Thoracic aorta (tissue), 2 donors: Measurements from ENCODE around the gene TRAF4. TPM values are rescaled to one million over a fixed set of nuclear protein-coding genes. Genes with fewer than 3 reads are reported as not detected.

ENCODE experiments used
- ATAC-seq: fragments of 150-250 bp; one replicate; pipeline ENCODE4 v1.8.0; 2017; ENCODE audit warnings: low read depth; ENCODE audit not compliant: insufficient number of reproducible peaks, low FRiP score
- DNase-seq: peaks from one replicate; pipeline ENCODE4 v3.0.0-alpha.2; 2020; ENCODE audit warnings: low spot score
- H3K27ac ChIP-seq, 2 donors: fragments of 200-600 bp; sonication (generic); 1 replicate in 1 of 2; 2 replicates in 1 of 2; pipeline ENCODE4 v1.5.1; 2016; ENCODE audit warnings: mild to moderate bottlenecking in 2 of 2, moderate library complexity in 2 of 2
- H3K27me3 ChIP-seq: fragments of 200-600 bp; sonication (generic); replicated peaks from 2 replicates; pipeline ENCODE4 v1.6.0; 2016; ENCODE audit warnings: mild to moderate bottlenecking; ENCODE audit not compliant: insufficient read depth
- H3K36me3 ChIP-seq: fragments of 200-600 bp; sonication (generic); one replicate; pipeline ENCODE4 v1.5.1; 2016
- H3K4me1 ChIP-seq, 2 donors: fragments of 200-600 bp; sonication (generic); 1 replicate in 1 of 2; 2 replicates in 1 of 2; pipeline versions ENCODE4 v1.5.1 to v1.6.0; 2016; ENCODE audit warnings: low read depth in 2 of 2, mild to moderate bottlenecking in 1 of 2; ENCODE audit not compliant: control insufficient read depth in 1 of 2
- H3K4me3 ChIP-seq: fragments of 200-600 bp; sonication (generic); 2 replicates; pipeline ENCODE4 v1.5.1; 2016; ENCODE audit warnings: mild to moderate bottlenecking
- H3K9me3 ChIP-seq: fragments of 200-600 bp; sonication (generic); 2 replicates; pipeline ENCODE4 v1.5.1; 2016
- total RNA-seq, 2 donors: library from RNA; depleted of rRNA; stranded (reverse); fragments of >200 nt; gene quantifications; one replicate each; pipeline versions ENCODE4 v1.1.0 to v1.2.3, GENCODE V29; 2016
- TF ChIP-seq, protein P1 (sequence below): fragments of 200-600 bp; sonication (generic); IDR thresholded peaks from one replicate; pipeline ENCODE4 v1.5.1; 2019; ENCODE audit warnings: antibody characterized with exemption

TRAF4 gene
- total RNA-seq, 2 donors from 2014 or later = 9.9 to 22.4 TPM

DNA sequence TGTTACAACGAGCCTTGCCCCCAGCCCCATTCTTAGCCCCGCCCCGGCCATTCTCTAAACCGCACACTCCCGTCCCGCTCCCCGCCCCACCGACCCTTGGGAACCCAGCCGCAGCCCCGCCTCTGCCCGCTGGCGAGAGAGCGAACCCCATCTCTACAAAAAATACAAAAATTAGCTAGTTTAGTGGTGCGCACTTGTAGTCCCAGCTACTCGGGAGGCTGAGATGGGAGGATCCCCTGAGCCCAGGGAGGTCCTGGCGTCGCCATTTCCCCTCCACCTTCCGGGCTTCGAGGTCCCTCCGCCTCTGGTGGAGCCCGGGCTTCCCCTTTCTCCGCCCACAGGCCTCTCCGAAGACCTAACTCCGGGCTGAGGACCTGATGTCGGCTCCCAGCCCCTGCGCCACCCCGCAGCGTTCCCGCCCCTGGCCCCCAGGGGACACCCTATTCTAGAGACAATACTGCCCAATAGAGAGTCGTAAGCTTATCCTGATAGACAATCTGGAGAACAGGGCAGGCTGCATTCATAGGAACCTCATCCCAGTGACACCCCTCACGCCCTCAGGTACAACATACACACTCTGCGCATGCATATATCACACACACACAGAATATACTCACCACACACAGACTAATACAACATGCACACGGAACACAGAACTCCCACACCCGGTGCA, 31.6 kb upstream of the TRAF4 start:
- Histone ChIP-seq H3K4me3 (peak overlapping the region; percentile 86), H3K27me3 (no peaks in the 10 kb centered on the region), H3K36me3 (peaks cover 20% of the 10 kb centered on the region), H3K9me3 (no peaks in the 10 kb centered on the region), H3K27ac (peak overlapping the region; percentile 84 to 91), H3K4me1 (peaks cover 8 to 38% of the 10 kb centered on the region in 2 donors)
- TF ChIP-seq, protein P1, sequence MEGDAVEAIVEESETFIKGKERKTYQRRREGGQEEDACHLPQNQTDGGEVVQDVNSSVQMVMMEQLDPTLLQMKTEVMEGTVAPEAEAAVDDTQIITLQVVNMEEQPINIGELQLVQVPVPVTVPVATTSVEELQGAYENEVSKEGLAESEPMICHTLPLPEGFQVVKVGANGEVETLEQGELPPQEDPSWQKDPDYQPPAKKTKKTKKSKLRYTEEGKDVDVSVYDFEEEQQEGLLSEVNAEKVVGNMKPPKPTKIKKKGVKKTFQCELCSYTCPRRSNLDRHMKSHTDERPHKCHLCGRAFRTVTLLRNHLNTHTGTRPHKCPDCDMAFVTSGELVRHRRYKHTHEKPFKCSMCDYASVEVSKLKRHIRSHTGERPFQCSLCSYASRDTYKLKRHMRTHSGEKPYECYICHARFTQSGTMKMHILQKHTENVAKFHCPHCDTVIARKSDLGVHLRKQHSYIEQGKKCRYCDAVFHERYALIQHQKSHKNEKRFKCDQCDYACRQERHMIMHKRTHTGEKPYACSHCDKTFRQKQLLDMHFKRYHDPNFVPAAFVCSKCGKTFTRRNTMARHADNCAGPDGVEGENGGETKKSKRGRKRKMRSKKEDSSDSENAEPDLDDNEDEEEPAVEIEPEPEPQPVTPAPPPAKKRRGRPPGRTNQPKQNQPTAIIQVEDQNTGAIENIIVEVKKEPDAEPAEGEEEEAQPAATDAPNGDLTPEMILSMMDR = no peak
- no peak for ATAC-seq
- DNase-seq = no peak

DNA sequence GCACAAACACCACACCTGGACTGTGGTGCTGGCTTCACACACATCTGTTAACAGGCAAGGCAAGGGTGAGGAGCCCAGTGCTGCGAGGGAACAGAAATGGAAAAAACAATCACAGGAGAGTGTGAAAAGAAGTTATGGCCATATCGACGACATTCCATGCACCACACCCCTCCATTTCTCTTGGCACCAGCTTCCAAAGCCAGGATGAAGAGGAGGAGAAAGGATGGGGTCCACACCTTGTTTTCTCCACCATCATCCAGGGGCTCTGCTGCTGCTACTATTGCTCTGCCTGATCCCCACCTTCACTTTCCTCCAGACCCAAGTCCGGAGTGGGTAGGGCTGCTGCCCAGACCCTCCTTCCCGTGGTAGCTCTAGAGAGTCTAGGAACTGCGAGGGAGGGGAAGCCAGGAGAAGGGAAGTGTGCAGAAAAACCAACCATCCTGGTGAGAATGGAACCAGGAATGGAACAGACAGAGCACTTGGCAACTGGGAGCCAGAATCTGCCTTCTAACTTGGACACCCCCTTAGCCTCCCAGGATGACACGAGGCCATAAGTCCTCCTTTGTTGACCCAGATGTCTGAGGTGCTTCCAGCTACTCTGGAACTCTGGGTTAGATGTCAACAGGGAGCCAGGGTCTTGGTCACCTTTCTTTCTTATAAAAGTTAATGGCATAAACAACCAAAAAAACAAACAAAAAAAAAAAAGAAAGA, 31.0 kb upstream of the TRAF4 start:
- ATAC-seq = no peak
- Histone ChIP-seq H3K27ac (peak overlapping the region in 1 of 2 donors; percentile 91), H3K9me3 (no peaks in the 10 kb centered on the region), H3K4me1 (peaks cover 8 to 38% of the 10 kb centered on the region in 2 donors), H3K4me3 (no peak overlapping the region), H3K36me3 (peaks cover 20% of the 10 kb centered on the region), H3K27me3 (no peaks in the 10 kb centered on the region)
- TF ChIP-seq, protein P1 = no peak
- DNase-seq = no peak

DNA sequence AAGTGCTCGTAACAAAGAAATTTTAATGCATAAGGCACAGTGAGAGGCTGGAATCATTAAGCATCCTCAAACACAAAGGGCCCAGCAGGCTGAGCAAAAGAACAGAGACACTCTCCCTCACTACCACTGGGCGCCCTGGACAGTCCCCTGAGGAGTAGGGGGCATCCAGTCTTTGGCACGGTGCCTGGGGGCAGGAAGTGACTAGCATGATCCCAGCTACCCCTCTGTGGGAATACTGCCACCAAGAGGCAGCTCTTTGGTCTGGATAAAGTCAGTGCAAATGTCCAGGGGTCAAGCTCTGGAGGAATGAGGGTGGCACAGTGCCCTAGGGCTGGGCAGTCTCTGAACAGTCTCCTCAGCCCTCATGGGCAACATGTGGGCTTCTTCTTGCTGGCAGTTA, 29.5 kb upstream of the TRAF4 start:
- Histone ChIP-seq H3K27ac (no peak overlapping the region), H3K4me3 (no peak overlapping the region), H3K27me3 (no peaks in the 10 kb centered on the region), H3K9me3 (no peaks in the 10 kb centered on the region), H3K36me3 (peaks cover 20% of the 10 kb centered on the region), H3K4me1 (peaks cover 18 to 49% of the 10 kb centered on the region in 2 donors)
- TF ChIP-seq, protein P1 = no peak
- ATAC-seq = no peak
- DNase-seq = no peak

DNA sequence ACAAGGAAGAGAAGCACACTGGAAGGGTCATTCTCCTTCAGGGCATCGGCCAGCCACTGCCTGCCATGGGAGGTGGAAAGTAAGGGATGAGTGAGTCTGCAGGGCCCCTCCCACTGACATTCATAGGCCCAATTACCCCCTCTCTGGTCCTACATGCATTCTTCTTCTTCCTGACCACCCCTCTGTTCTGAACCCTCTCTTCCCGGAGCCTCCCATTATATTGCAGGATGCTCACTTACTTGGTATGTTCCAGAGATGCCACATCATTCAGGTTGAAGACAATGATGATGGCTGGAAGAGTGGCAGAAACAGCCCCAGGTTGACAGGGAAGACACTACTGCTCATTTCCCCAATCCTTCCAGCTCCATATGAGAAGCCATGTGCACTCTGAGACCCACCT, 28.6 kb upstream of the TRAF4 start:
- no peaks in the 10 kb centered on the region for H3K9me3 ChIP-seq
- TF ChIP-seq, protein P1 = no peak
- no peaks in the 10 kb centered on the region for H3K27me3 ChIP-seq
- no peak overlapping the region for H3K4me3 ChIP-seq
- DNase-seq (no peak), ATAC-seq (no peak)
- H3K36me3 ChIP-seq = peaks cover 20% of the 10 kb centered on the region
- peaks cover 14 to 44% of the 10 kb centered on the region in 2 donors for H3K4me1 ChIP-seq
- no peak overlapping the region for H3K27ac ChIP-seq

DNA sequence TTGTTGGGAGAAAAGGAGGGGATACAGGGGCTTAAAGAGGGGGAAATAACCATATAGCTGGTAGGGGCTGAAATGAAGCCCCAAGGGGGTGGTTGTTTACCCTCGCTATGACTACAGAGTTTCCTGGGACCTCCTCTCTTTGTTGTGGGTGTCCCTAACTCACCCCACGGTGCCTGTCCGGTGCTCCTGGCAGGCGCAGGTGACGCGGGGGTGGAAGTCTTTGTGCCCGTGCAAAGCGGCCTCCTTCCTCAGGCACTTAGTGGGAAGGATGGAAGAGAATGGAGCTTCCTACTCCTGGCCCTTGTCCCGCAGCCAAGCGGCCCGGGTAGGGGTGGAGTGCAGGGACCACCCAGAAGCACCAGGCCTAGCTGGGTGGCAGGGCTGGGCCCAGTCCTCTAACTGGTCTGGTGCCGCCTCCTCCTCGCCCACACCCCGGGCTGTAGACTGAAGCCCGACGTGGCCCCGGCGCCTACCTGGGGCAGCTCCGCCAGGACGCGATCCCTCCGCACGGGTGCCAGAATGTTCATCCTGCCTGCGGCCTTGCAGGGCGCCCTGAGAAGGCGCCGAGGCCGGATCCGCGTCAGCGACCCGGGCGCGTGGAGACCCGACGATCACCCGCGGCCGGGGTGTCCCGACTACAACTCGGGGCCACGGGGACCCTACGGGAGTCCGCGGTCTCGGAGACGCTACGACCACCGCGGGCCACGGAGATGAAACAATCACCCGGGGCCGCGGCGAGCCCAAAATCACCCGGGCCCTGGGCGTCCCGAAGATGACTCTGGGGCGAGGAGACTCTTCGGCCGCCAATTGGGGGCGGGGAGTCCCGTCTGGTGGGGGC, 26.9 kb upstream of the TRAF4 start:
- Histone ChIP-seq H3K36me3 (peaks cover 22% of the 10 kb centered on the region), H3K4me3 (peak overlapping the region; percentile 80), H3K4me1 (peaks cover 29 to 54% of the 10 kb centered on the region in 2 donors), H3K27me3 (no peaks in the 10 kb centered on the region), H3K27ac (peak overlapping the region; percentile 94 to 98), H3K9me3 (no peaks in the 10 kb centered on the region)
- TF ChIP-seq, protein P1 = no peak
- ATAC-seq (no peak), DNase-seq (no peak)
